K562 (cell line): ENCODE results near the gene IDH3G. TPM values are rescaled to one million over a fixed set of nuclear protein-coding genes. Genes with fewer than 3 reads are reported as not detected.

ENCODE experiments used
- ATAC-seq: fragments of 200-7000 bp; cut with Tn5 transposase; 3 replicates; pipeline ENCODE4 v1.9.1; 2020; ENCODE audit warnings: moderate library complexity
- BruUV-seq: library from RNA; stranded (reverse); fragments of 400-500 nt; replicated peaks from 2 replicates; lab custom pipeline; 2021; lab: Mats Ljungman, UMichigan
- CTCF ChIA-PET: fragments of 300-600 bp; formaldehyde crosslinking; extraction: SDS; loops from one replicate; lab custom pipeline; 2021; ENCODE audit warnings: low intra/inter-chr PET ratio; lab: Yijun Ruan, JAX
- POLR2A ChIA-PET: fragments of 300-600, 350-650 bp; sonication (Branson Sonifier 250); formaldehyde crosslinking; extraction: SDS; loops from one replicate; lab custom pipeline; 2021; ENCODE audit warnings: antibody characterized with exemption, inconsistent platforms; lab: Yijun Ruan, JAX
- DNase-seq, 4 experiments: peaks; one replicate each; pipeline versions ENCODE4 v3.0.0 to v3.0.0-alpha.2; 2011 to 2018; ENCODE audit warnings: low spot score in 3 of 4, mixed read lengths in 3 of 4; ENCODE audit errors: extremely low read depth in 1 of 4
- FAIRE-seq: peaks from 2 replicates; lab custom pipeline; 2011; peaks lifted over from hg19 to GRCh38; lab: Jason Lieb, UNC
- H2AFZ ChIP-seq: 2 replicates; pipeline ENCODE4 v1.6.0; 2011; ENCODE audit warnings: low read depth, low read length, control low read depth, inconsistent platforms
- H3K27ac ChIP-seq: fragments of 200-600 bp; 3 replicates; pipeline ENCODE4 v1.8.0; 2011; ENCODE audit warnings: low read depth, mild to moderate bottlenecking, control low read depth, inconsistent platforms, low read length, moderate library complexity, mixed read lengths; ENCODE audit errors: extremely low read depth
- H3K27me3 ChIP-seq, 2 experiments: fragments of 300-600 bp in 1 of 2; 2 replicates in 1 of 2; 3 replicates in 1 of 2; pipeline versions ENCODE4 v1.6.0 to v1.8.0; 2011; ENCODE audit warnings: inconsistent platforms in 2 of 2, low read length in 2 of 2, mild to moderate bottlenecking in 1 of 2, mixed read lengths in 1 of 2, moderate library complexity in 1 of 2; ENCODE audit not compliant: control insufficient read depth in 2 of 2, insufficient read depth in 2 of 2
- H3K36me3 ChIP-seq: fragments of 300-600 bp; 3 replicates; pipeline ENCODE4 v1.8.0; 2011; ENCODE audit warnings: mild to moderate bottlenecking, low read length, inconsistent platforms; ENCODE audit not compliant: control insufficient read depth, insufficient read depth
- H3K4me1 ChIP-seq, 2 experiments: fragments of 200-600 bp in 1 of 2; replicated peaks in 1 of 2; 2 replicates in 1 of 2; 3 replicates in 1 of 2; pipeline versions ENCODE4 v1.5.1 to v1.8.0; 2011; ENCODE audit warnings: inconsistent platforms in 2 of 2, low read length in 2 of 2, mild to moderate bottlenecking in 1 of 2, mixed read lengths in 1 of 2, moderate library complexity in 1 of 2; ENCODE audit not compliant: control insufficient read depth in 2 of 2, insufficient read depth in 2 of 2
- H3K4me2 ChIP-seq: 2 replicates; pipeline ENCODE4 v1.6.1; 2011; ENCODE audit warnings: low read length, control low read depth, inconsistent platforms, mixed read lengths; ENCODE audit not compliant: insufficient read depth
- H3K4me3 ChIP-seq: fragments of 200-600 bp; sonication (generic), shearing (Covaris generic); 2 replicates; pipeline ENCODE4 v1.5.1; 2016; ENCODE audit warnings: control low read depth, inconsistent platforms
- H3K79me2 ChIP-seq: fragments of 200-600 bp; 3 replicates; pipeline ENCODE4 v1.8.0; 2011; ENCODE audit warnings: low read length, inconsistent platforms; ENCODE audit not compliant: control insufficient read depth, insufficient read depth
- H3K9ac ChIP-seq, 2 experiments: 2 replicates each; pipeline versions ENCODE4 v1.6.0 to v1.6.1; 2011; ENCODE audit warnings: low read depth in 2 of 2, low read length in 2 of 2, control low read depth in 1 of 2, inconsistent platforms in 1 of 2, mild to moderate bottlenecking in 1 of 2, mixed read lengths in 1 of 2; ENCODE audit not compliant: insufficient read depth in 1 of 2
- H3K9me1 ChIP-seq: one replicate; pipeline ENCODE4 v1.6.0; 2011; ENCODE audit warnings: inconsistent platforms, mild to moderate bottlenecking, low read length, moderate library complexity; ENCODE audit not compliant: control insufficient read depth, insufficient read depth
- H3K9me3 ChIP-seq: replicated peaks from 2 replicates; pipeline ENCODE4 v1.5.1; 2011; ENCODE audit warnings: low read depth, low read length, inconsistent platforms; ENCODE audit not compliant: control insufficient read depth, insufficient read depth
- H4K20me1 ChIP-seq: replicated peaks from 2 replicates; pipeline ENCODE4 v1.6.1; 2011; ENCODE audit warnings: low read length, inconsistent platforms, mixed read lengths; ENCODE audit not compliant: control insufficient read depth, insufficient read depth
- ELF4 ChIP-seq: fragments of 450-650 bp; formaldehyde crosslinking; IDR thresholded peaks from 2 replicates; pipeline ENCODE4 v1.4.0; 2022; ENCODE audit warnings: missing genetic modification characterization
- POLR2G ChIP-seq: fragments of 200-400 bp; formaldehyde crosslinking; IDR thresholded peaks from 2 replicates; pipeline ENCODE4 v1.6.1; 2017; ENCODE audit warnings: low read depth, mild to moderate bottlenecking, antibody characterized with exemption, low read length, moderate library complexity
- RBM39 ChIP-seq: fragments of 200-400 bp; formaldehyde crosslinking; optimal IDR thresholded peaks from 2 replicates; pipeline ENCODE3; 2018; ENCODE audit warnings: low read depth, low read length
- SMC3 ChIP-seq: conservative IDR thresholded peaks from 2 replicates; pipeline ENCODE4 v1.6.1; 2011; ENCODE audit warnings: low read depth, low read length, improper control_type of control experiment; ENCODE audit not compliant: insufficient read depth
- WGBS: fragments of 100-300 bp; shearing (Covaris generic); methylation state at CpG from one replicate; pipeline ENCODE4 v1.1.6; 2016; ENCODE audit warnings: low coverage, mixed read lengths; ENCODE audit not compliant: insufficient coverage; ENCODE audit errors: missing lambda C conversion rate; 5-methylcytosine and 5-hydroxymethylcytosine counted together
- in situ Hi-C: fragments of 300-500 bp; cut with MboI; formaldehyde crosslinking; loops from 4 replicates; pipeline ENCODE4 v1.15.0; 2018; ENCODE audit warnings: inconsistent platforms, mixed read lengths
- intact Hi-C: fragments of 100-400 bp; cut with micrococcal nuclease; formaldehyde crosslinking; loops from 2 replicates; pipeline ENCODE4 v1.14.2; 2022
- polyA plus RNA-seq, 8 experiments: library from polyadenylated mRNA; depleted of rRNA in 4 of 8; stranded (reverse) in 5 of 8; unstranded in 3 of 8; fragments of >200 nt; fragmentation: Nextera tagmentation in 2 of 8; fragmentation: Illumina TruSeq in 1 of 8; extraction: Ambion mirVana in 2 of 8; extraction: Trizol in 1 of 8; gene quantifications; 2 replicates each; pipeline versions ENCODE4 v1.2.1 to v1.2.3, GENCODE V29; 2011 to 2014; ENCODE audit warnings: inconsistent platforms in 1 of 8, missing spikeins in 1 of 8
- total RNA-seq, 7 experiments: library from RNA; depleted of rRNA in 6 of 7; stranded (reverse); fragments of >200 nt in 6 of 7; fragmentation: Illumina TruSeq in 2 of 7; extraction: Trizol in 2 of 7; gene quantifications; 2 replicates each; pipeline versions ENCODE4 v1.2.1 to v1.2.3, GENCODE V29; 2011 to 2021; ENCODE audit warnings: low replicate concordance in 1 of 7
- TF ChIP-seq, protein P1 (sequence below): fragments of 250-450 bp; sonication (Bioruptor Pico); IDR thresholded peaks from 2 replicates; pipeline ENCODE4 v1.8.0; 2021; ENCODE audit warnings: borderline replicate concordance, mild to moderate bottlenecking, moderate library complexity; ENCODE audit not compliant: poor library complexity, severe bottlenecking
- TF ChIP-seq, protein P2 (sequence below): sonication (generic); formaldehyde crosslinking; IDR thresholded peaks from 2 replicates; pipeline ENCODE4 v1.9.0; 2022; ENCODE audit warnings: mild to moderate bottlenecking, missing genetic modification reagents

Gene IDH3G
- total and polyA plus RNA-seq, 9 of the 15 experiments (the other 6 are each of a cell fraction or from before 2014, with no cell fraction given): 24.3 to 72.5 (median 37.9) TPM

DNA sequence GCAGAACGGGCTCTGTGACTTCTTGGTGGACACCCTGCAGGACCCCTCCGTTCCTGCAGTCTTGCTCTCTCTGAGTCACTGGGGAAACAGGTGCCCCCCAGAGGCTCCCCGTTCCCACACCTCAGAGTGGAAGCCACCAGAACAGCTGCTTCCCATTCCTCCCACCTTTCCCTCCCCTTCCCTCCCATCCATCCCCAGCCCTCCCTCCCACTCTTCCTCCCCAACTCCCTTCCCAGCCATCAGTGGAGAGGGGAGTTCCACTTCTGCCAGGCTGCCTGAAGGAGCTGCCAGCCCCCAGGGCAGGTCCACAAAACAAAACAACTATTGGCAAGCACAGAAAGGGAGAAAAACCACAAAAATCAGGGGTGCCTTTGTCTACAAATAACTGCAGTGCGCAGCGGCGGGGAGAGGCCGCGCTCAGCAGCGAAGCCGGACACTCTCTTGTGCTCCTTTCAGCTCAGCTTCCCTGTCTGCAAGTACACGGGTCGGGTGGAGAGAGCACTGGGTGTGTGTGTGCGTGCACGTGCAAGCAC is 8.4 kb upstream of the IDH3G start (continued):
- TF ChIP-seq, protein P1, sequence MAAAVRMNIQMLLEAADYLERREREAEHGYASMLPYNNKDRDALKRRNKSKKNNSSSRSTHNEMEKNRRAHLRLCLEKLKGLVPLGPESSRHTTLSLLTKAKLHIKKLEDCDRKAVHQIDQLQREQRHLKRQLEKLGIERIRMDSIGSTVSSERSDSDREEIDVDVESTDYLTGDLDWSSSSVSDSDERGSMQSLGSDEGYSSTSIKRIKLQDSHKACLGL (CRISPR knock-in tag): no peak
- no peak for TF ChIP-seq RBM39
- TF ChIP-seq SMC3: no peak

DNA sequence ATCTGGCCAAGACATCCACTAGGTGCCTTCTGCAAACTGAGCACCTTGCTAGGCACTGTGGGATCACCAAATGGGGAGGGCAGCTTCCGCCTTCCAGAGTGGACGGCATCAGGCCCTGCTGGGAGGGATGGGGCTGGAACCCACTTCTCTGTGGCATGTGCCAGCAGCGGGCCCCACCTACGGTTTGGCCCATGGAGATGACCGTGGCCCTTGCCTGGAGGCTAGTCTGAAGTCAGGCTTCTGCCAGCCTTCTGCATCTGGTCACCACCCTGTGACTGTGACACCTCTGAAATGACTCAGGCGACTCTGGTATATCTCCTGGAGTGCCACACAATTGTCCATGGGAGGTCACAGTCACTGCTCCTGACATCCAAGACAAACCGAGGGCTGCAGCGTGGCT is 7.5 kb upstream of the IDH3G start:
- no peak for FAIRE-seq
- Histone ChIP-seq H2AFZ (no peak overlapping the region), H3K9me3 (no peaks in the 10 kb centered on the region), H3K4me2 (no peak overlapping the region), H3K9ac (no peak overlapping the region; a peak in 1 of 4 replicates), H3K79me2 (peaks cover under 1% of the 10 kb centered on the region; the same call in 2 of the 3 replicates), H3K9me1 (no peaks in the 10 kb centered on the region), H3K4me3 (no peak overlapping the region), H4K20me1 (no peaks in the 10 kb centered on the region; the same call in 1 of the 2 replicates), H3K36me3 (peaks cover 27% of the 10 kb centered on the region; the same call in 1 of the 3 replicates), H3K27ac (no peak overlapping the region), H3K4me1 (peaks cover 0 to 46% of the 10 kb centered on the region in 2 experiments; a peak in 2 of 5 replicates), H3K27me3 (peaks cover 0 to 12% of the 10 kb centered on the region in 2 experiments; a peak in 3 of 5 replicates)
- ATAC-seq: no peak
- POLR2A ChIA-PET: interaction anchor here (0.5 kb wide), 1 partner anchor 68 kb away, joined by 3 read pairs; no protein-coding TSS in a partner anchor
- no peak for DNase-seq
- CTCF ChIA-PET: no interaction called here
- intact Hi-C loops (no loop called here), in situ Hi-C loops (no loop called here)
- BruUV-seq: no TSS peak
- 22% methylated on average over 6 of the region's 8 CpGs for WGBS
- TF ChIP-seq POLR2G (peak; percentile 29; the same call in 1 of the 2 replicates), ELF4 (CRISPR knock-in tag) (no peak)
- TF ChIP-seq, protein P2, sequence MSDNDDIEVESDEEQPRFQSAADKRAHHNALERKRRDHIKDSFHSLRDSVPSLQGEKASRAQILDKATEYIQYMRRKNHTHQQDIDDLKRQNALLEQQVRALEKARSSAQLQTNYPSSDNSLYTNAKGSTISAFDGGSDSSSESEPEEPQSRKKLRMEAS (CRISPR knock-in tag): peak; percentile 14; the same call in 1 of the 2 replicates
